HCT116 (cell line): Measurements from ENCODE around the gene ANAPC2. TPM values are rescaled to one million over a fixed set of nuclear protein-coding genes. Genes with fewer than 3 reads are reported as not detected.

ENCODE experiments used
- ATAC-seq: fragments of 200-7000 bp; cut with Tn5 transposase; 2 replicates; pipeline ENCODE4 v1.9.1; 2020; ENCODE audit warnings: mild to moderate bottlenecking, moderate library complexity
- BruUV-seq: library from RNA; stranded (reverse); fragments of 400-500 nt; replicated peaks from 2 replicates; lab custom pipeline; 2021; lab: Mats Ljungman, UMichigan
- CTCF ChIA-PET: fragments of 300-600 bp; sonication (Branson Sonifier 250); formaldehyde crosslinking; loops from one replicate; lab custom pipeline; 2021; ENCODE audit warnings: antibody characterized with exemption; lab: Charles Lee
- POLR2A ChIA-PET: fragments of 300-600, 350-600 bp; sonication (Branson Sonifier 250); formaldehyde crosslinking; loops from one replicate; lab custom pipeline; 2021; ENCODE audit warnings: antibody characterized with exemption; lab: Charles Lee
- RAD21 ChIA-PET, 2 experiments: fragments of 300-600 bp; sonication (Branson Sonifier 250); formaldehyde crosslinking; loops; one replicate each; lab custom pipeline; 2023; ENCODE audit warnings: low total read pairs in 2 of 2; ENCODE audit not compliant: uncharacterized antibody in 2 of 2, unreplicated experiment in 2 of 2, low non-redundant PET in 1 of 2; lab: Charles Lee
- DNase-seq: peaks from one replicate; pipeline ENCODE4 v3.0.0-alpha.2; 2010; ENCODE audit warnings: low read depth, low spot score
- H2AFZ ChIP-seq: fragments of 200-600 bp; shearing (Covaris generic), sonication (generic); 2 replicates; pipeline ENCODE4 v1.6.1; 2017; ENCODE audit warnings: low read depth, mixed run types, mixed read lengths, antibody characterized with exemption, low read length; ENCODE audit not compliant: poor library complexity, severe bottlenecking
- H3K27ac ChIP-seq: 2 replicates; pipeline ENCODE4 v1.5.1; 2012; ENCODE audit warnings: low read depth, low read length
- H3K27me3 ChIP-seq: fragments of 200-600 bp; sonication (generic); 2 replicates; pipeline ENCODE4 v1.6.1; 2016; ENCODE audit warnings: mixed run types, low read length, mixed read lengths; ENCODE audit not compliant: insufficient read depth
- H3K36me3 ChIP-seq, 2 experiments: fragments of 200-500 bp in 1 of 2; fragments of 200-600 bp in 1 of 2; sonication (Bioruptor generic) in 1 of 2; sonication (generic) in 1 of 2; 2 replicates each; pipeline versions ENCODE4 v1.5.1 to v1.6.1; 2014 to 2016; ENCODE audit warnings: low read length in 2 of 2, inconsistent platforms in 1 of 2, mixed read lengths in 1 of 2, mixed run types in 1 of 2; ENCODE audit not compliant: insufficient read depth in 2 of 2, control insufficient read depth in 1 of 2
- H3K4me1 ChIP-seq, 2 experiments: fragments of 200-600 bp in 1 of 2; sonication (generic) in 1 of 2; 2 replicates each; pipeline versions ENCODE4 v1.5.1 to v1.6.1; 2012 to 2017; ENCODE audit warnings: low read length in 2 of 2, inconsistent platforms in 1 of 2, mild to moderate bottlenecking in 1 of 2, mixed read lengths in 1 of 2, mixed run types in 1 of 2, moderate library complexity in 1 of 2; ENCODE audit not compliant: insufficient read depth in 2 of 2, control insufficient read depth in 1 of 2
- H3K4me2 ChIP-seq: fragments of 200-600 bp; sonication (generic); 2 replicates; pipeline ENCODE4 v1.6.1; 2017; ENCODE audit warnings: mixed run types, low read length, mixed read lengths
- H3K4me3 ChIP-seq, 2 experiments: fragments of 200-600 bp in 1 of 2; sonication (generic) in 1 of 2; replicated peaks in 1 of 2; 2 replicates each; pipeline ENCODE4 v1.5.1; 2011 to 2016; ENCODE audit warnings: low read length in 2 of 2, control low read depth in 1 of 2, low read depth in 1 of 2, mild to moderate bottlenecking in 1 of 2, mixed read lengths in 1 of 2, mixed run types in 1 of 2
- H3K79me2 ChIP-seq: fragments of 200-600 bp; sonication (generic); 2 replicates; pipeline ENCODE4 v1.6.1; 2017; ENCODE audit warnings: mild to moderate bottlenecking, mixed run types, low read length, moderate library complexity, mixed read lengths; ENCODE audit not compliant: insufficient read depth
- H3K9ac ChIP-seq: fragments of 200-600 bp; sonication (generic); 2 replicates; pipeline ENCODE4 v1.6.1; 2016; ENCODE audit warnings: low read length, mixed read lengths
- H3K9me2 ChIP-seq: fragments of 200-600 bp; sonication (generic), shearing (Covaris generic); 2 replicates; pipeline ENCODE4 v1.6.1; 2017; ENCODE audit warnings: mixed run types, mild to moderate bottlenecking, moderate library complexity; ENCODE audit not compliant: insufficient read depth
- H3K9me3 ChIP-seq, 2 experiments: fragments of 200-500 bp in 1 of 2; fragments of 200-600 bp in 1 of 2; sonication (Bioruptor generic) in 1 of 2; sonication (generic) in 1 of 2; 2 replicates each; pipeline ENCODE4 v1.6.1; 2014 to 2017; ENCODE audit warnings: low read length in 2 of 2, mixed read lengths in 2 of 2, inconsistent platforms in 1 of 2, low read depth in 1 of 2, mild to moderate bottlenecking in 1 of 2, mixed run types in 1 of 2, moderate library complexity in 1 of 2; ENCODE audit not compliant: control insufficient read depth in 1 of 2, insufficient read depth in 1 of 2
- H4K20me1 ChIP-seq: fragments of 200-600 bp; sonication (generic), shearing (Covaris generic); 2 replicates; pipeline ENCODE4 v1.6.1; 2017; ENCODE audit warnings: mixed run types, mild to moderate bottlenecking, moderate library complexity; ENCODE audit not compliant: insufficient read depth
- CBX3 ChIP-seq: IDR thresholded peaks from 2 replicates; pipeline ENCODE4 v1.6.1; 2012; ENCODE audit warnings: low read depth
- EGR1 ChIP-seq: IDR thresholded peaks from 2 replicates; pipeline ENCODE4 v1.6.1; 2012; ENCODE audit warnings: low read depth
- EZH2 ChIP-seq: fragments of 200-600 bp; sonication (generic); IDR thresholded peaks from 2 replicates; pipeline ENCODE4 v1.6.1; 2017; ENCODE audit warnings: antibody characterized with exemption, mixed run types
- POLR2AphosphoS5 ChIP-seq: IDR thresholded peaks from 2 replicates; pipeline ENCODE4 v1.6.1; 2011; ENCODE audit warnings: mild to moderate bottlenecking, low read depth, low read length, moderate library complexity
- SIN3A ChIP-seq: IDR thresholded peaks from 2 replicates; pipeline ENCODE4 v1.6.1; 2012; ENCODE audit warnings: low read depth
- SRF ChIP-seq: IDR thresholded peaks from 2 replicates; pipeline ENCODE4 v1.6.1; 2012; ENCODE audit warnings: low read depth
- TCF7L2 ChIP-seq: IDR thresholded peaks from 2 replicates; pipeline ENCODE4 v1.7.0; 2011; ENCODE audit warnings: borderline replicate concordance, inconsistent platforms; ENCODE audit not compliant: insufficient read depth, insufficient read length; ENCODE audit errors: extremely low read depth
- YY1 ChIP-seq: IDR thresholded peaks from 2 replicates; pipeline ENCODE4 v1.6.1; 2011; ENCODE audit warnings: low read length, low read depth, moderate library complexity, mild to moderate bottlenecking; ENCODE audit not compliant: insufficient replicate concordance; ENCODE audit errors: extremely low read depth
- ZFX ChIP-seq: fragments of 450-650 bp; IDR thresholded peaks from 2 replicates; pipeline ENCODE4 v1.6.1; 2017
- ZNF274 ChIP-seq: fragments of 200-500 bp; sonication (Bioruptor generic); IDR thresholded peaks from 2 replicates; pipeline ENCODE4 v1.6.1; 2014; ENCODE audit warnings: mild to moderate bottlenecking, low read depth, low read length, inconsistent platforms
- intact Hi-C: fragments of 100-400 bp; cut with micrococcal nuclease; formaldehyde crosslinking; loops from 2 replicates; pipeline ENCODE4 v1.10.0; 2022
- total RNA-seq: library from RNA; stranded (reverse); gene quantifications from one replicate; pipeline ENCODE4 v1.2.1, GENCODE V29; 2021; ENCODE audit not compliant: unreplicated experiment
- TF ChIP-seq, protein P1 (sequence below): IDR thresholded peaks from 2 replicates; pipeline ENCODE4 v1.6.1; 2012
- TF ChIP-seq, protein P2 (sequence below): IDR thresholded peaks from 2 replicates; pipeline ENCODE4 v1.6.1; 2012
- TF ChIP-seq, protein P3 (sequence below): IDR thresholded peaks from 2 replicates; pipeline ENCODE4 v1.6.1; 2012; ENCODE audit warnings: low read depth

The ANAPC2 gene
- total RNA-seq, 1 experiment from 2014 or later = 75.5 TPM

DNA sequence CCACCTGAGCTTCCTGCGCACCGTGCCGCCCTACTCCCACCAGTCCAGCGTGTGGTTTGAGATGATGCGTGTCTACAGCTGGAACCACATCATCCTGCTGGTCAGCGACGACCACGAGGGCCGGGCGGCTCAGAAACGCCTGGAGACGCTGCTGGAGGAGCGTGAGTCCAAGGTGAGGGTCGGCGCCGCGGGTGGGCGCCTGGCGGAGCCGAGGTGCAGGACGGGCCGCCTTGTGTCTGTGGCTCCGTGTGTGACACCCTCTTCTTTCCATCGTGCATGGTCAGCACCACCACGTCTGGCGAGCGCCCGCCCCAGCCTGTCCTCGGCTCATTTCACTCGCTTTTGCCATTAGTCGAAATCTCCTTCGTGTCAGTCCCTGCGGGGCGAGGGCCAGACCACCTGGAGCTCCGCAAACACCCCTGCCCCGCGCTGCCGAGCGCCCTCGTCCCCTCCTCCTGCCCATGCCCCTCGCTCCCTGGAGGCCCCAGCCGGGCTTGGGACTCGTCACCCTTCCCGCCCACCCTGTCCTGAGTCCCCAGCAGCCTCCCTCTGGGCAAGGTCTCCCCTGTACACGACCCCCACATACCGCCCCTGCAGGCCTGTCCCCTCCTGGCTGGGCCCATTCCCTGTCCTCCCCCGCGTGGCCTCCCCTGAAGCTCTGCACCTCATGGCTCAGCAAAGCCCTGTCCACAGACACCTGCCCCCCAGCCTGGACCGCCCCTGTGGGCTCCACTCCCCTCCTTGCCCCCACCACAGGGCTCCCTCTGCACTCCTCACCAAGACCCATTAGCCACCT lies 42.4 kb downstream of the ANAPC2 start:
- Histone ChIP-seq H3K9me2 (no peaks in the 10 kb centered on the region), H3K4me1 (peaks cover 12 to 18% of the 10 kb centered on the region in 2 experiments), H3K9me3 (no peaks in the 10 kb centered on the region), H3K4me3 (no peak overlapping the region), H2AFZ (no peak overlapping the region), H3K27me3 (no peaks in the 10 kb centered on the region), H3K9ac (no peak overlapping the region), H3K4me2 (no peak overlapping the region), H3K27ac (no peak overlapping the region), H4K20me1 (no peaks in the 10 kb centered on the region), H3K79me2 (no peaks in the 10 kb centered on the region), H3K36me3 (no peaks in the 10 kb centered on the region)
- TF ChIP-seq POLR2AphosphoS5 (no peak), EZH2 (no peak), ZFX (no peak)
- no peak for DNase-seq
- ATAC-seq = no peak
- RAD21 ChIA-PET = no interaction called here
- intact Hi-C loops = no loop called here
- CTCF ChIA-PET = no interaction called here
- no TSS peak for BruUV-seq
- POLR2A ChIA-PET = no interaction called here

DNA sequence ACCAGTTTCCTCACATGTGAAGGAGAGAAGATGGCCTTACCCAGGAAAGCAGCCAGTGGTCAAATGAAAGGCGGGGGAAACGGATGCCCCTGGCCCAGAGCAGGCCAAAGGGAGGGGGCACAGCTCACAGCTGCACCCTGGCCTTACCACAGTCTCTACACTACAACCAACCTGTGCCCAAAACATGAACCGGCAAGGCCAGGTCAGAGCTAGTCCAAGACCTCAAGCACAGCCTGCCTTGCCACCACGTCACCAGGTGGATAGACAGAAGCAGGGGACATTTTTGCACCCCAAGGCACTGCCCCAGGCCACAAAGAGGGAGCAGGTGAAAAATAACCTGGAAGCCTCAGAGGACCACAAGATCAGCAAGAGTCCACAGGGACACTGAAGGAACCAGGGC lies 44.9 kb downstream of the ANAPC2 start:
- no peaks in the 10 kb centered on the region for H3K9me3 ChIP-seq
- no peak overlapping the region for H3K4me3 ChIP-seq
- no peaks in the 10 kb centered on the region for H3K9me2 ChIP-seq
- no peak overlapping the region for H2AFZ ChIP-seq
- H3K9ac ChIP-seq = no peak overlapping the region
- H3K36me3 ChIP-seq = no peaks in the 10 kb centered on the region
- no peak for DNase-seq
- RAD21 ChIA-PET = no interaction called here
- no peaks in the 10 kb centered on the region for H4K20me1 ChIP-seq
- no peak overlapping the region for H3K27ac ChIP-seq
- no peaks in the 10 kb centered on the region for H3K4me1 ChIP-seq
- H3K79me2 ChIP-seq = no peaks in the 10 kb centered on the region
- POLR2A ChIA-PET = no interaction called here
- CTCF ChIA-PET = no interaction called here
- TF ChIP-seq POLR2AphosphoS5 (no peak), EGR1 (no peak), CBX3 (no peak), SRF (no peak), TCF7L2 (no peak), YY1 (no peak), SIN3A (no peak), ZNF274 (no peak)
- TF ChIP-seq, protein P1, sequence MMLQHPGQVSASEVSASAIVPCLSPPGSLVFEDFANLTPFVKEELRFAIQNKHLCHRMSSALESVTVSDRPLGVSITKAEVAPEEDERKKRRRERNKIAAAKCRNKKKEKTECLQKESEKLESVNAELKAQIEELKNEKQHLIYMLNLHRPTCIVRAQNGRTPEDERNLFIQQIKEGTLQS = no peak
- TF ChIP-seq, protein P2, sequence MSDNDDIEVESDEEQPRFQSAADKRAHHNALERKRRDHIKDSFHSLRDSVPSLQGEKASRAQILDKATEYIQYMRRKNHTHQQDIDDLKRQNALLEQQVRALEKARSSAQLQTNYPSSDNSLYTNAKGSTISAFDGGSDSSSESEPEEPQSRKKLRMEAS = no peak
- TF ChIP-seq, protein P3, sequence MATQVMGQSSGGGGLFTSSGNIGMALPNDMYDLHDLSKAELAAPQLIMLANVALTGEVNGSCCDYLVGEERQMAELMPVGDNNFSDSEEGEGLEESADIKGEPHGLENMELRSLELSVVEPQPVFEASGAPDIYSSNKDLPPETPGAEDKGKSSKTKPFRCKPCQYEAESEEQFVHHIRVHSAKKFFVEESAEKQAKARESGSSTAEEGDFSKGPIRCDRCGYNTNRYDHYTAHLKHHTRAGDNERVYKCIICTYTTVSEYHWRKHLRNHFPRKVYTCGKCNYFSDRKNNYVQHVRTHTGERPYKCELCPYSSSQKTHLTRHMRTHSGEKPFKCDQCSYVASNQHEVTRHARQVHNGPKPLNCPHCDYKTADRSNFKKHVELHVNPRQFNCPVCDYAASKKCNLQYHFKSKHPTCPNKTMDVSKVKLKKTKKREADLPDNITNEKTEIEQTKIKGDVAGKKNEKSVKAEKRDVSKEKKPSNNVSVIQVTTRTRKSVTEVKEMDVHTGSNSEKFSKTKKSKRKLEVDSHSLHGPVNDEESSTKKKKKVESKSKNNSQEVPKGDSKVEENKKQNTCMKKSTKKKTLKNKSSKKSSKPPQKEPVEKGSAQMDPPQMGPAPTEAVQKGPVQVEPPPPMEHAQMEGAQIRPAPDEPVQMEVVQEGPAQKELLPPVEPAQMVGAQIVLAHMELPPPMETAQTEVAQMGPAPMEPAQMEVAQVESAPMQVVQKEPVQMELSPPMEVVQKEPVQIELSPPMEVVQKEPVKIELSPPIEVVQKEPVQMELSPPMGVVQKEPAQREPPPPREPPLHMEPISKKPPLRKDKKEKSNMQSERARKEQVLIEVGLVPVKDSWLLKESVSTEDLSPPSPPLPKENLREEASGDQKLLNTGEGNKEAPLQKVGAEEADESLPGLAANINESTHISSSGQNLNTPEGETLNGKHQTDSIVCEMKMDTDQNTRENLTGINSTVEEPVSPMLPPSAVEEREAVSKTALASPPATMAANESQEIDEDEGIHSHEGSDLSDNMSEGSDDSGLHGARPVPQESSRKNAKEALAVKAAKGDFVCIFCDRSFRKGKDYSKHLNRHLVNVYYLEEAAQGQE = no peak
- TF ChIP-seq, all 23 proteins: peak for 0
- no TSS peak for BruUV-seq
- Histone ChIP-seq H3K27me3 (no peaks in the 10 kb centered on the region), H3K4me2 (no peak overlapping the region)
- no peak for ATAC-seq
- intact Hi-C loops = no loop called here
